ENCODE data around the gene SLC7A10. TPM values are rescaled to one million over a fixed set of nuclear protein-coding genes. Genes with fewer than 3 reads are reported as not detected.

Gene SLC7A10
- not detected in 2 replicates for total RNA-seq

DNA sequence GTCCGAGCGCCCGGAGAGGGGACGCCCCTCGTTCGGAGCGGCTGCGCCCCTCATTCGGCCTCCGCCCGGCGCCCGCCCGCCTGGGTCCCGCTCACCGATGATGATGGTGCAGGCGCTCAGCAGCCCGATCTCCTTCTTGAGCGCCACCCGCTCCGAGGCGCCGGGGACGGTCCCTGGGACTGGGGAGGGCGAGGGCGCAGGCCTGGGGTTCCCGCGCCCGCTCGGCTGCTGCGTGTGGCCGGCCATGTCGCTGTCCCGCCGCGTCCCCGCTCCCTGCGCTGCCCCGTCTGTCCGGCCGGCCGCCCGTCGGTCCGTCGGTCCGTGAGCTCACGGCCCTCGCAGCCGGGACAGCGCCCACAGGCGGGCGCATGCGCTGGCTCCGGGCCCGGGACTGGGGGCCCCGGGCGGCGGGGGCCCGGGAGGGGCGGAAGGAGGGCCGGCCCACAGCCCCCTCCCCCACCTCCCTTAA, at the start of gene SLC7A10:
Gene SLC7A10 (minus strand): TSS at position 393 of the 469 bp plus-strand sequence. CDS start 147 bp downstream, at position 246.
- Mint-ChIP-seq H3K36me3 (ENCODE audit: low read depth) (peaks cover 10% of the 10 kb centered on the region), H3K9me3 (peaks cover 14% of the 10 kb centered on the region), H3K4me1 (peaks cover 11% of the 10 kb centered on the region), H3K27ac (no peak within 1 kb of the TSS), H3K27me3 (peaks cover 58% of the 10 kb centered on the region), H3K4me3 (peak within 1 kb of the TSS; percentile 68)
- no peak for ATAC-seq (ENCODE audit: low read depth)
- TF ChIP-seq, protein P1, sequence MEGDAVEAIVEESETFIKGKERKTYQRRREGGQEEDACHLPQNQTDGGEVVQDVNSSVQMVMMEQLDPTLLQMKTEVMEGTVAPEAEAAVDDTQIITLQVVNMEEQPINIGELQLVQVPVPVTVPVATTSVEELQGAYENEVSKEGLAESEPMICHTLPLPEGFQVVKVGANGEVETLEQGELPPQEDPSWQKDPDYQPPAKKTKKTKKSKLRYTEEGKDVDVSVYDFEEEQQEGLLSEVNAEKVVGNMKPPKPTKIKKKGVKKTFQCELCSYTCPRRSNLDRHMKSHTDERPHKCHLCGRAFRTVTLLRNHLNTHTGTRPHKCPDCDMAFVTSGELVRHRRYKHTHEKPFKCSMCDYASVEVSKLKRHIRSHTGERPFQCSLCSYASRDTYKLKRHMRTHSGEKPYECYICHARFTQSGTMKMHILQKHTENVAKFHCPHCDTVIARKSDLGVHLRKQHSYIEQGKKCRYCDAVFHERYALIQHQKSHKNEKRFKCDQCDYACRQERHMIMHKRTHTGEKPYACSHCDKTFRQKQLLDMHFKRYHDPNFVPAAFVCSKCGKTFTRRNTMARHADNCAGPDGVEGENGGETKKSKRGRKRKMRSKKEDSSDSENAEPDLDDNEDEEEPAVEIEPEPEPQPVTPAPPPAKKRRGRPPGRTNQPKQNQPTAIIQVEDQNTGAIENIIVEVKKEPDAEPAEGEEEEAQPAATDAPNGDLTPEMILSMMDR (IDR thresholded peaks at IDR 0.05): no peak
- intact Hi-C loops (cut with micrococcal nuclease): no loop called here
- ChIA-PET POLR2A (no interaction called here), CTCF (no interaction called here)
- DNase-seq: no peak

DNA sequence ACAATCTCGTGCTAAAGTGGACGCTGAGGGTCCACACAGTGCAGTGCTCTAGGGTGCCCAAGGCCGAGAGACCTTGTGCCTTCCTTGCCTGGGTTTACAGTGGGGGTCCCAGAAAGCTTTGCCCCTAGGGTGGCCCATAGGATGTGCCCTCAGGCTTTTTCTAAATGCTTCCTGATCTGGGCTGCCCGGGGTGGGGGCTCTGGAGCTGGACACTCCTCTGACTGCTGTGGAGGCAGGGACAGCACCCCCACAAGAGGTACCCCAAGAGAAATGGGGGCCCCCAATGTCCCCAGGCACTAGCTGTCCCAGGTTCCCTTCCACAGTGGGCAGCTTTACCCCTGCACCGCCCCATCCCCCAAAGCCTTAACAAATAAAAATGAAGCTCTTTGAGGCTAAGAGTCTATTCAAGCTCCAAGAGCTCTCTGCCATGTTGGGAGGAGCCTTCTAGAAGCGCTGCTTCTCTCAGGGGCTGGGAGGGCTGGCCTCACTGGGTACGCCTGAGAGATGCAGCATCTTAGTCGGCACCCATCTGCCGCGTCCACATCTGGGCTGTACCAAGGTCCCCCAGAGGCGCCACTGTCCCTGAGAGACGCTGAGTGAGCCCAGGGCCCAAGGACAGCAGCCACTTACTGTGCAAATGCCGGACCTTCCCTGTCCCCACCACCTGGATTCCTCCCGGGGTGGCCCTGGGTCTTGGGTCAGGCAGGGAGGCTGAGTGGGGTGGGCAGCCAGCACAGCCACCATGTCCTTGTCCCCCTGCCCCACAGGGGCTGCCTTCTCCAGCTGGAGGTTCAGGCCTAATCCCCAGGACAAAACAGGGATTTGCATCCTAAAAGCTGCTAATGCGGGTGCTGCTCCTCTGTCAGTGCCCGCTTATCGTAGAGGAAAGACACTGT, 49.3 kb upstream of the SLC7A10 start:
- TF ChIP-seq, protein P1 (IDR thresholded peaks at IDR 0.05): no peak
- Mint-ChIP-seq H3K36me3 (ENCODE audit: low read depth) (no peaks in the 10 kb centered on the region), H3K9me3 (no peaks in the 10 kb centered on the region), H3K27me3 (peaks cover 7% of the 10 kb centered on the region), H3K4me1 (peaks cover under 1% of the 10 kb centered on the region), H3K4me3 (no peak overlapping the region), H3K27ac (no peak overlapping the region)
- ATAC-seq (ENCODE audit: low read depth): no peak
- CTCF ChIA-PET: no interaction called here
- POLR2A ChIA-PET: no interaction called here
- DNase-seq: no peak
- intact Hi-C loops (cut with micrococcal nuclease): no loop called here

DNA sequence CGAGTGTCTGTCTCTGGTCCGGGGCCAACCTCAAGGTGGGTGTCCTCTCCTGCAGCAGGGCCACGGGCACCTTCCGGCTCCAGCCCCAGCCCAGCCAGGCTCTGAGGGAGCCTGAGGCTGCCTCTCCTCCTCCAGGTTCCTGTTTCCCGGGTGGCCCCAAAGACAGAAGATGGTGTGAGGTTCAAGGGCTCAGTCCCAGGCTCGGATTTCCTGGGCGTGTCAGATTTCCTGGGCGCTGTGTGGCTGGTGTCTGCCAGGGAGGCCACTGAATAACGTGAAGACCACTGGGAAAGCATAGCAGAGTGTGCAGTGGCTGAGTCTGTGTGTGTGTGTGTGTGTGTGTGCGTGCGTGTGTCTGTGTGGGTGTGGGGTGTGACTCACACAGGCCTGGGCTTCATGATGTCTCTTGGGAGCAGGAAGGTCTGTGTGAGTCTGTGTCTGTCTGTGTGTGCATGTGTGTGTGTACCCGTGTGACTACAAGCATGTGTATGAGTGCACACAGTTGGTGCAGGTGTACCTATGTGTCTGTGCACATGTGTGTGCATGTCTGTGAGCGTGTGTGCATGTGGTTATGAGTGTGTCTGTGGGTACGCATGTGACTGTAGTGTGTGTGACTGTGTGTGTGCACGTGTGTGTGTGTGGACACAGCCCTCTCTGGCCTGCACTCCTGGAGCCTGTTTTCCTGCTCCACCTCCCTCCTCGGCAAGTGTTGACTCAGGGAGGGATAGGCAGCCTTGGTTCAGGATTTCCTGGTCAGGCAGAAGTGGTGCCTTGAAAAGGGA, 48.4 kb upstream of the SLC7A10 start:
- ChIA-PET POLR2A (no interaction called here), CTCF (no interaction called here)
- Mint-ChIP-seq H3K27me3 (peaks cover 7% of the 10 kb centered on the region), H3K36me3 (ENCODE audit: low read depth) (no peaks in the 10 kb centered on the region), H3K4me3 (no peak overlapping the region), H3K4me1 (no peaks in the 10 kb centered on the region), H3K9me3 (no peaks in the 10 kb centered on the region), H3K27ac (no peak overlapping the region)
- TF ChIP-seq, protein P1 (IDR thresholded peaks at IDR 0.05): no peak
- DNase-seq: no peak
- ATAC-seq (ENCODE audit: low read depth): no peak
- intact Hi-C loops (cut with micrococcal nuclease): no loop called here

DNA sequence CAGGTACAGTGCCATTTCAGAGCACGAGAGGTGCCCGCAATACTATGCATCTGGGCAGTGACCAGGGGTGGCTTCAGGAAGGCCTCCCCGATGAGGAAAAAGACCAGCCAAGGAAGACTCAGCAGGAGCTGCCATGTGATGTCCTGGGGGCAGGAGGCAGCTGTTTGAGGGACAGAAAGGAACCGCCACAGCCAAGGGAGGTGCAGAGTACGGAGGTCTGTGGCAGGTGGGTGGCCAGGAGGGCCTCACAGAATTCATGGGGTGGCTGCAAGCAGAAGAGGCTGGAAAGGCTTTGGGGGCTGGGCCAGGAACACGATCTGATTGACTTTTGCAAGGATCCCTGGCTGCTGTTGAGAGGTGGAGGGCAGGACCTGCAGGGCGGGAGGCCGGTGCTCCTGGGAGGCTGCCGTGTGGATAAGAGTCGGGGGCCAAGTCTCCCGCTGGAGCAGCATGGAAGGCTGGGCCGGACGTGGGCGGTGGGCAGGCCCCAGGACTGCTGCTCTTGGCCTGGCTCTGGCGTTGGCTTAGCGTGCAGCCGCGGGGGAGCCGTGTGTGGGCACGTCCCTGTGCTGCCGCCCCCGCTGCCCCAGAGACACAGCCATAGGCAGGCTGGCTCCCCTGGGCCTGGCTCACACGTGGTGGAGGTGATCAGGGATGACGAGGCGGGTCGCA, 47.6 kb upstream of the SLC7A10 start:
- intact Hi-C loops (cut with micrococcal nuclease): no loop called here
- no peaks in the 10 kb centered on the region for H3K9me3 Mint-ChIP-seq
- H3K4me1 Mint-ChIP-seq: no peaks in the 10 kb centered on the region
- no peak overlapping the region for H3K27ac Mint-ChIP-seq
- TF ChIP-seq, protein P1 (IDR thresholded peaks at IDR 0.05): no peak
- no peaks in the 10 kb centered on the region for H3K36me3 Mint-ChIP-seq (ENCODE audit: low read depth)
- no peak overlapping the region for H3K4me3 Mint-ChIP-seq
- POLR2A ChIA-PET: no interaction called here
- ATAC-seq (ENCODE audit: low read depth): no peak
- DNase-seq: no peak
- peaks cover 7% of the 10 kb centered on the region for H3K27me3 Mint-ChIP-seq
- CTCF ChIA-PET: no interaction called here

Measured in activated B cell treated with CpG ODN at 0.5 μM for 24 hours (primary cell).